Activated naive CD4-positive, alpha-beta T cell treated with anti-CD3 and anti-CD28 coated beads, Interleukin-2, amount 50 U/mL, for 16 hours (primary cell): ENCODE data around the gene THAP7.

Experiments
- DNase-seq: peaks from one replicate; pipeline ENCODE4 v3.0.0-alpha.2; 2020

THAP7 gene

GRCh38 chr22:20962491-20962945 lies 39.4 kb downstream of the THAP7 start:
- no peak for DNase-seq

GRCh38 chr22:20960609-20961008 lies 41.3 kb downstream of the THAP7 start:
- DNase-seq, result no peak

- no peak for DNase-seq
Measured at GRCh38 chr22:20959578-20960461, 42.1 kb downstream of the THAP7 start.

GRCh38 chr22:20957683-20958431 lies 44.1 kb downstream of the THAP7 start:
- DNase-seq, result no peak

GRCh38 chr22:20957102-20957682 lies 44.7 kb downstream of the THAP7 start:
- DNase-seq, result no peak

GRCh38 chr22:20956258-20957101 lies 45.4 kb downstream of the THAP7 start:
- no peak for DNase-seq

- no peak for DNase-seq
Measured at GRCh38 chr22:20955548-20955947, 46.4 kb downstream of the THAP7 start.

GRCh38 chr22:20953668-20954500 lies 48.0 kb downstream of the THAP7 start:
- no peak for DNase-seq

- DNase-seq, result no peak
Measured at GRCh38 chr22:20953342-20953608, 48.6 kb downstream of the THAP7 start.

- no peak for DNase-seq
Measured at GRCh38 chr22:20952544-20953341, 49.2 kb downstream of the THAP7 start.

GRCh38 chr22:20951932-20952380 lies 50.0 kb downstream of the THAP7 start:
- DNase-seq, result no peak

GRCh38 chr22:20951151-20951931 lies 50.6 kb downstream of the THAP7 start:
- no peak for DNase-seq

- no peak for DNase-seq
Measured at GRCh38 chr22:20949698-20950183, 52.2 kb downstream of the THAP7 start.
